HUES6 (cell line): Measurements from ENCODE around the gene RPL11.
"Not testable (repeated sequence)": the region's sequence is repeated elsewhere in the genome, so short reads cannot be mapped to it uniquely, and the experiment has no call there.

Experiments used
- H3K27ac ChIP-seq: 2 replicates; pipeline ENCODE4 v1.7.0; 2013; ENCODE audit warnings: low read depth, mild to moderate bottlenecking, low read length, inconsistent platforms
- H3K27me3 ChIP-seq: 2 replicates; pipeline ENCODE4 v1.6.1; 2013; ENCODE audit warnings: low read length; ENCODE audit not compliant: control insufficient read depth, insufficient read depth
- H3K36me3 ChIP-seq: 2 replicates; pipeline ENCODE4 v1.6.1; 2013; ENCODE audit warnings: low read length; ENCODE audit not compliant: control insufficient read depth, insufficient read depth
- H3K4me1 ChIP-seq: 2 replicates; pipeline ENCODE4 v1.6.1; 2013; ENCODE audit warnings: low read length; ENCODE audit not compliant: control insufficient read depth, insufficient read depth
- H3K4me3 ChIP-seq: 2 replicates; pipeline ENCODE4 v1.5.1; 2013; ENCODE audit warnings: low read depth, low read length
- H3K9ac ChIP-seq: one replicate; pipeline ENCODE4 v1.6.1; 2013; ENCODE audit warnings: mild to moderate bottlenecking, low read length
- H3K9me3 ChIP-seq: 2 replicates; pipeline ENCODE4 v1.6.1; 2013; ENCODE audit warnings: low read depth, low read length; ENCODE audit not compliant: control insufficient read depth, insufficient read depth

The RPL11 gene

GRCh38 chr1:23733281-23733680 is 41.7 kb downstream of the RPL11 start:
- not testable (repeated sequence) for H3K9ac ChIP-seq, H3K27ac ChIP-seq, H3K27me3 ChIP-seq, H3K36me3 ChIP-seq, H3K9me3 ChIP-seq, H3K4me3 ChIP-seq, H3K4me1 ChIP-seq

GRCh38 chr1:23736437-23737134 is 45.0 kb downstream of the RPL11 start:
- H3K36me3 ChIP-seq = no peaks in the 10 kb centered on the region
- no peaks in the 10 kb centered on the region for H3K27me3 ChIP-seq
- no peaks in the 10 kb centered on the region for H3K4me1 ChIP-seq
- H3K4me3 ChIP-seq = no peak overlapping the region
- H3K27ac ChIP-seq = no peak overlapping the region
- H3K9ac ChIP-seq = no peak overlapping the region
- H3K9me3 ChIP-seq = no peaks in the 10 kb centered on the region

- H3K4me1 ChIP-seq = peaks cover 13% of the 10 kb centered on the region
Measured at GRCh38 chr1:23741609-23742008, 50.0 kb downstream of the RPL11 start.

GRCh38 chr1:23742670-23743286 is 51.2 kb downstream of the RPL11 start:
- Histone ChIP-seq H3K4me1 (peaks cover 13% of the 10 kb centered on the region), H3K9me3 (no peaks in the 10 kb centered on the region), H3K36me3 (peaks cover 16% of the 10 kb centered on the region), H3K4me3 (peak overlapping the region; percentile 99), H3K27ac (peak overlapping the region; percentile 85), H3K9ac (peak overlapping the region; percentile 95), H3K27me3 (no peaks in the 10 kb centered on the region)

More at GRCh38 chr1:23741609-23742008, 50.0 kb downstream of the RPL11 start:
- Histone ChIP-seq H3K27ac (no peak overlapping the region), H3K27me3 (no peaks in the 10 kb centered on the region), H3K4me3 (no peak overlapping the region), H3K9me3 (no peaks in the 10 kb centered on the region), H3K9ac (no peak overlapping the region), H3K36me3 (peaks cover 5% of the 10 kb centered on the region; the same call in 1 of the 2 replicates)

- Histone ChIP-seq H3K9ac (peak within 1 kb of the TSS; percentile 95), H3K27me3 (no peaks in the 10 kb centered on the region), H3K4me1 (peaks cover 13% of the 10 kb centered on the region), H3K9me3 (no peaks in the 10 kb centered on the region), H3K27ac (peak within 1 kb of the TSS; percentile 89), H3K36me3 (peaks cover 22% of the 10 kb centered on the region), H3K4me3 (peak within 1 kb of the TSS; percentile 99)
Measured at GRCh38 chr1:23743287-23744152, 51.9 kb downstream of the RPL11 start, which contains the start of gene ELOA. Gene ELOA, plus strand, starts transcription at chr1:23743471. Its CDS starts 33 bp downstream, at chr1:23743504.

- no peak overlapping the region for H3K27ac ChIP-seq
Measured at GRCh38 chr1:23745515-23745914, 53.9 kb downstream of the RPL11 start.

More at GRCh38 chr1:23745515-23745914, 53.9 kb downstream of the RPL11 start:
- H3K27me3 ChIP-seq = no peaks in the 10 kb centered on the region
- peaks cover 13% of the 10 kb centered on the region for H3K4me1 ChIP-seq
- H3K4me3 ChIP-seq = no peak overlapping the region
- peaks cover 38% of the 10 kb centered on the region for H3K36me3 ChIP-seq
- H3K9me3 ChIP-seq = no peaks in the 10 kb centered on the region
- H3K9ac ChIP-seq = no peak overlapping the region
